HFFc6 (cell line): Measurements from ENCODE around the gene SHE. TPM values are rescaled to one million over a fixed set of nuclear protein-coding genes. Genes with fewer than 3 reads are reported as not detected.
"Not testable (repeated sequence)": the region's sequence is repeated elsewhere in the genome, so short reads cannot be mapped to it uniquely, and the experiment has no call there.

Experiments
- DNase-seq: peaks from one replicate; pipeline ENCODE4 v3.0.0-alpha.2; 2018
- H3K27ac Mint-ChIP-seq: 2 replicates; pipeline ENCODE4 v1.8.0; 2020; ENCODE audit warnings: mild to moderate bottlenecking, mixed read lengths
- H3K27me3 Mint-ChIP-seq: 2 replicates; pipeline ENCODE4 v1.8.0; 2021; ENCODE audit warnings: mild to moderate bottlenecking, moderate library complexity, mixed read lengths; ENCODE audit not compliant: insufficient read depth
- H3K36me3 Mint-ChIP-seq: 2 replicates; pipeline ENCODE4 v1.8.0; 2021; ENCODE audit warnings: low read depth, mixed read lengths
- H3K4me1 Mint-ChIP-seq: 2 replicates; pipeline ENCODE4 v1.8.0; 2020; ENCODE audit warnings: low read depth, mixed read lengths
- H3K4me3 Mint-ChIP-seq: 2 replicates; pipeline ENCODE4 v1.8.0; 2020; ENCODE audit warnings: mild to moderate bottlenecking, moderate library complexity, mixed read lengths
- H3K9me3 Mint-ChIP-seq: 2 replicates; pipeline ENCODE4 v1.8.0; 2020; ENCODE audit warnings: mild to moderate bottlenecking, mixed read lengths
- total RNA-seq, 6 experiments: library from RNA; stranded (reverse); fragmentation: NEBNext Ultra II Directional; extraction: Animal tissue kit (Norgen Biotek cat#: 25700); gene quantifications; 2 replicates in 1 of 6; 3 replicates in 5 of 6; pipeline ENCODE4 v1.2.3, GENCODE V29; 2021
- TF ChIP-seq, protein P1 (sequence below): fragments of 200-600 bp; sonication (generic); IDR thresholded peaks from 2 replicates; pipeline ENCODE4 v1.5.0; 2021; ENCODE audit warnings: antibody characterized with exemption, mild to moderate bottlenecking

SHE gene
- total RNA-seq, 6 experiments from 2014 or later, result not detected

DNA sequence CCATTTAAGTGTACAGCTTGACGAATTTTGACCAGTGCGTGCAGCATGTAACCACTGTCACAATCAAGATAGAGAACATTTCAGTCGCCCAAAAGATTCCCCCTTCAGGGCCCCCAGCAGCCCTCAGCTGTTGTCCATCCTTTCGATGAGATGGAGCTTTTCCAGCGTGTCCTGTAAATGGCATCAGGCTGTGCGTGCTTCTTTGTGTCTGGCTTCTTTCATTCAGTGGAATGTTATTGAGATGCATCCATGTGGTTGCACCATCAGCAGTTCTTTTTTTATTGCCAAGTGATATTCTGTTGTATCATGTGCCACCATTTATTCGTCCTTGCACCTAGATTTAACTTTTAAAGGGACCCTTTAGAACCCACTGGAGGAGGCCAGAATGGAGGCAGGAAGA is 34.4 kb upstream of the SHE start:
- DNase-seq, result no peak
- Mint-ChIP-seq H3K4me3 (no peak overlapping the region), H3K36me3 (peaks cover 6% of the 10 kb centered on the region; the same call in 1 of the 2 replicates), H3K27me3 (peaks cover 72% of the 10 kb centered on the region), H3K4me1 (no peaks in the 10 kb centered on the region), H3K27ac (no peak overlapping the region), H3K9me3 (0 out of 2 replicates have a peak, but pooled peaks cover 2% of the 10 kb centered on the region)
- TF ChIP-seq, protein P1, sequence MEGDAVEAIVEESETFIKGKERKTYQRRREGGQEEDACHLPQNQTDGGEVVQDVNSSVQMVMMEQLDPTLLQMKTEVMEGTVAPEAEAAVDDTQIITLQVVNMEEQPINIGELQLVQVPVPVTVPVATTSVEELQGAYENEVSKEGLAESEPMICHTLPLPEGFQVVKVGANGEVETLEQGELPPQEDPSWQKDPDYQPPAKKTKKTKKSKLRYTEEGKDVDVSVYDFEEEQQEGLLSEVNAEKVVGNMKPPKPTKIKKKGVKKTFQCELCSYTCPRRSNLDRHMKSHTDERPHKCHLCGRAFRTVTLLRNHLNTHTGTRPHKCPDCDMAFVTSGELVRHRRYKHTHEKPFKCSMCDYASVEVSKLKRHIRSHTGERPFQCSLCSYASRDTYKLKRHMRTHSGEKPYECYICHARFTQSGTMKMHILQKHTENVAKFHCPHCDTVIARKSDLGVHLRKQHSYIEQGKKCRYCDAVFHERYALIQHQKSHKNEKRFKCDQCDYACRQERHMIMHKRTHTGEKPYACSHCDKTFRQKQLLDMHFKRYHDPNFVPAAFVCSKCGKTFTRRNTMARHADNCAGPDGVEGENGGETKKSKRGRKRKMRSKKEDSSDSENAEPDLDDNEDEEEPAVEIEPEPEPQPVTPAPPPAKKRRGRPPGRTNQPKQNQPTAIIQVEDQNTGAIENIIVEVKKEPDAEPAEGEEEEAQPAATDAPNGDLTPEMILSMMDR, result no peak

GRCh38 chr1:154533952-154534844 is 32.0 kb upstream of the SHE start:
- Mint-ChIP-seq H3K9me3 (0 out of 2 replicates have a peak, but pooled peaks cover 5% of the 10 kb centered on the region), H3K4me3 (no peak overlapping the region), H3K4me1 (no peaks in the 10 kb centered on the region), H3K36me3 (peaks cover 10% of the 10 kb centered on the region; the same call in 1 of the 2 replicates), H3K27ac (no peak overlapping the region), H3K27me3 (peaks cover 57% of the 10 kb centered on the region)
- TF ChIP-seq, protein P1, result peak; percentile 68
- no peak for DNase-seq

GRCh38 chr1:154531950-154532349 is 29.7 kb upstream of the SHE start:
- H3K36me3 Mint-ChIP-seq, H3K27ac Mint-ChIP-seq, H3K9me3 Mint-ChIP-seq, H3K4me3 Mint-ChIP-seq, DNase-seq, H3K4me1 Mint-ChIP-seq: not testable (repeated sequence)
- H3K27me3 Mint-ChIP-seq, result peaks cover 38% of the 10 kb centered on the region

DNA sequence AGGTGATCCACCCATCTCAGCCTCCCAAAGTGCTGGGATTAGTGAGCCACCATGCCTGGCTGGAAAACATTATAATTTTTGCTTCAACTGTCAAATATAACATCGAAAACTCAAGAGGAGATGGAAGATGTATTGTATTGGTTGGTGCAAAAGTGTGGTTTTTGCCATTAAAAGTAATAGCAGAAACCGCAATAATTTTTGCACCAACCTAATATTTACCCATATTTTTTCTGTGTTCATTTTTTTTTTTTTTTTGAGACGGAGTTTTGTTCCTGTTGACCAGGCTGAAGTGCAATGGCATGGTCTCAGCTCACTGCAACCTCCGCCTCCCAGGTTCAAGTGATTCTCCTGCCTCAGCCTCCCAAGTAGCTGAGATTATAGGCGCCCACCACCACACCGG is 27.1 kb upstream of the SHE start:
- H3K27ac Mint-ChIP-seq, result no peak overlapping the region
- H3K9me3 Mint-ChIP-seq, result 0 out of 2 replicates have a peak, but pooled peaks cover 5% of the 10 kb centered on the region

GRCh38 chr1:154527192-154527591 is 25.0 kb upstream of the SHE start:
- Mint-ChIP-seq H3K4me3 (no peak overlapping the region), H3K4me1 (no peaks in the 10 kb centered on the region), H3K9me3 (0 out of 2 replicates have a peak, but pooled peaks cover 5% of the 10 kb centered on the region), H3K27me3 (peaks cover 27% of the 10 kb centered on the region), H3K27ac (no peak overlapping the region), H3K36me3 (0 out of 2 replicates have a peak, but pooled peaks cover 5% of the 10 kb centered on the region)
- DNase-seq, result no peak
- TF ChIP-seq, protein P1, result no peak

More for the DNA sequence above, 27.1 kb upstream of the SHE start:
- Mint-ChIP-seq H3K36me3 (0 out of 2 replicates have a peak, but pooled peaks cover 5% of the 10 kb centered on the region), H3K27me3 (peaks cover 24% of the 10 kb centered on the region), H3K4me3 (no peak overlapping the region), H3K4me1 (no peaks in the 10 kb centered on the region)
- DNase-seq, result no peak
- TF ChIP-seq, protein P1, result no peak

DNA sequence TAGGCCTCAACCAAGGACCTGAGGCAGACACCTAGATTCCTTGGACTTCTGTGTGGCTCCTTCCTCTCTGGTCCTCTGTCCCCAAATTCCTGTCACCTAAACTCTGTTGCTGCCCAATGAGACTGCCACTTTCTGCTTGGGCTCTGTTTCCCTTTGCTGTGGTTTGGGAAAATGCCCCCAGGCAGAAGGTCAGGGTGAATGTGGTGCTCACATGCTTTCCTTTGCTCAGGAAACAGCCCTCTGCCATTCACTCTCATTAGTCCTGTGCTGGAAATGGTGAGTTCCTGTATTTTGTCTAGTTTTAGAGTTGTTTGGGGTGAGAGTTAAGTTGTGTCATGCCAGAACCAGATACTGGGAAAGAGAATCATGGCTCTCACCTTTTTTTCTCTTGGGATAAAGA is 22.7 kb upstream of the SHE start:
- H3K36me3 Mint-ChIP-seq, result no peaks in the 10 kb centered on the region

More for the DNA sequence above, 22.7 kb upstream of the SHE start:
- Mint-ChIP-seq H3K9me3 (no peaks in the 10 kb centered on the region), H3K27me3 (peaks cover 48% of the 10 kb centered on the region), H3K27ac (no peak overlapping the region), H3K4me3 (no peak overlapping the region), H3K4me1 (no peaks in the 10 kb centered on the region)
- DNase-seq, result no peak
- TF ChIP-seq, protein P1, result no peak
